Common myeloid progenitor, CD34-positive (primary cell): ENCODE data around the gene KCNMA1.
A peak's percentile ranks its signal among the peaks of the same experiment; 100 is the strongest.
"Not testable (repeated sequence)": the region's sequence is repeated elsewhere in the genome, so short reads cannot be mapped to it uniquely, and the experiment has no call there.

Experiments used
- CTCF ChIA-PET: fragments of 350-600 bp; sonication (Branson Sonifier 250); formaldehyde crosslinking; loops from one replicate; lab custom pipeline; 2021; ENCODE audit warnings: antibody characterized with exemption; lab: Charles Lee
- POLR2A ChIA-PET: fragments of 350-600 bp; sonication (Branson Sonifier 250); formaldehyde crosslinking; loops from one replicate; lab custom pipeline; 2021; ENCODE audit warnings: antibody characterized with exemption; lab: Charles Lee
- DNase-seq, 3 donors: peaks; one replicate each; pipeline versions ENCODE4 v3.0.0 to v3.0.0-alpha.2; 2013
- H3K27ac ChIP-seq, 2 experiments: 1 replicate in 1 of 2; 2 replicates in 1 of 2; pipeline ENCODE4 v1.7.0; 2013; ENCODE audit warnings: inconsistent platforms in 2 of 2, low read length in 2 of 2, mild to moderate bottlenecking in 2 of 2, low read depth in 1 of 2, moderate library complexity in 1 of 2; ENCODE audit not compliant: severe bottlenecking in 2 of 2, insufficient read depth in 1 of 2, poor library complexity in 1 of 2
- H3K27me3 ChIP-seq, 5 experiments: replicated peaks in 2 of 5; 1 replicate in 3 of 5; 2 replicates in 2 of 5; pipeline versions ENCODE4 v1.6.1 to v1.7.0; 2013; ENCODE audit warnings: low read length in 4 of 5, mild to moderate bottlenecking in 2 of 5, moderate library complexity in 2 of 5, inconsistent platforms in 1 of 5; ENCODE audit not compliant: insufficient read depth in 5 of 5, control insufficient read depth in 4 of 5
- H3K36me3 ChIP-seq, 4 experiments: 1 replicate in 2 of 4; 2 replicates in 2 of 4; pipeline versions ENCODE4 v1.6.1 to v1.7.0; 2013; ENCODE audit warnings: low read length in 3 of 4, control low read depth in 1 of 4, mild to moderate bottlenecking in 1 of 4; ENCODE audit not compliant: control insufficient read depth in 4 of 4, insufficient read depth in 4 of 4
- H3K4me1 ChIP-seq, 4 experiments: 1 replicate in 3 of 4; 2 replicates in 1 of 4; pipeline versions ENCODE4 v1.6.1 to v1.7.1; 2013; ENCODE audit warnings: low read length in 3 of 4, mild to moderate bottlenecking in 3 of 4, control low read depth in 1 of 4, inconsistent platforms in 1 of 4, moderate library complexity in 1 of 4; ENCODE audit not compliant: control insufficient read depth in 4 of 4, insufficient read depth in 4 of 4; ENCODE audit errors: control extremely low read depth in 1 of 4
- H3K4me3 ChIP-seq, 7 experiments: 1 replicate in 4 of 7; 2 replicates in 3 of 7; pipeline versions ENCODE4 v1.5.1 to v1.7.0; 2013; ENCODE audit warnings: mild to moderate bottlenecking in 7 of 7, low read length in 6 of 7, moderate library complexity in 6 of 7, inconsistent platforms in 2 of 7, low read depth in 2 of 7, control low read depth in 1 of 7; ENCODE audit not compliant: insufficient read depth in 4 of 7, control insufficient read depth in 1 of 7; ENCODE audit errors: extremely low read depth in 1 of 7
- H3K9me3 ChIP-seq, 5 experiments: 1 replicate in 4 of 5; 2 replicates in 1 of 5; pipeline versions ENCODE4 v1.6.1 to v1.7.1; 2013; ENCODE audit warnings: low read length in 4 of 5, mild to moderate bottlenecking in 2 of 5, inconsistent platforms in 1 of 5, low read depth in 1 of 5, moderate library complexity in 1 of 5; ENCODE audit not compliant: control insufficient read depth in 4 of 5, insufficient read depth in 2 of 5; ENCODE audit errors: control extremely low read depth in 1 of 5
- whole genome bisulfite sequencing: methylation state at CpG from one replicate; pipeline ENCODE4 v1.1.5; 2013; ENCODE audit not compliant: insufficient coverage; 5-methylcytosine and 5-hydroxymethylcytosine counted together

KCNMA1 gene

DNA sequence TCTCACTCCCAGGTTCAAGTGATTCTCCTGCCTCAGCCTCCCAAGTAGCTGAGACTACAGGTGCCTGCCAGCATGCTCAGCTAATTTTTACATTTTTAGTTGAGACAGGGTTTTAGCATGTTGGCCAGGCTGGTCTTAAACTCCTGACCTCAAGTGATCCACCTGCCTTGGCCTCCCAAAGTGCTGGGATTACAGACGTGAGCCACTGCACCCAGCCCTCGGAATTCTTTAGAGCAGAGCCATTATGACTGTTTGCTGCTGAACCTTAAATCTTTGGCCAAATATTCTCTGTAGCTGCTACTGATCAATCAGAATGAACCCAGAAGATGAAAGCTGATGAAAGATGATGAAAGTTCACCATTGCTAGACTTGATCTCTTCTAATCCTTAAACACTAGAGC lies 249.9 kb downstream of the KCNMA1 start:
- H3K27ac ChIP-seq, H3K4me1 ChIP-seq, H3K9me3 ChIP-seq, DNase-seq, H3K4me3 ChIP-seq, H3K36me3 ChIP-seq, POLR2A ChIA-PET: not testable (repeated sequence)
- peaks cover 2 to 43% (median 12%) of the 10 kb centered on the region in 5 experiments for H3K27me3 ChIP-seq
- CTCF ChIA-PET: interaction anchor here (0.9 to 1.8 kb wide), 3 partner anchors 19 to 257 kb away, joined by 3 to 4 read pairs (median 3); no protein-coding TSS in a partner anchor
- WGBS: 86% methylated on average over 2 of the region's 2 CpGs

- Histone ChIP-seq H3K27ac (no peak overlapping the region), H3K36me3 (no peaks in the 10 kb centered on the region), H3K4me1 (peaks cover 4 to 9% (median 7%) of the 10 kb centered on the region in 4 experiments), H3K9me3 (no peaks in the 10 kb centered on the region), H3K27me3 (peaks cover 2 to 44% (median 13%) of the 10 kb centered on the region in 5 experiments), H3K4me3 (no peak overlapping the region)
- no peak for DNase-seq
- CTCF ChIA-PET: interaction anchor here (0.9 to 1.8 kb wide), 3 partner anchors 20 to 257 kb away, joined by 3 to 4 read pairs (median 3); no protein-coding TSS in a partner anchor
- POLR2A ChIA-PET: no interaction called here
Measured at GRCh38 chr10:77387247-77387646, 250.4 kb downstream of the KCNMA1 start.

GRCh38 chr10:77386838-77387237 lies 250.8 kb downstream of the KCNMA1 start:
- WGBS: 0% methylated on average over 2 of the region's 5 CpGs
- ChIA-PET POLR2A (no interaction called here), CTCF (interaction anchor here (0.9 to 1.8 kb wide), 2 partner anchors 20 to 212 kb away, joined by 3 to 4 read pairs; no protein-coding TSS in a partner anchor)
- no peak overlapping the region for H3K27ac ChIP-seq
- H3K9me3 ChIP-seq: no peaks in the 10 kb centered on the region
- H3K36me3 ChIP-seq: no peaks in the 10 kb centered on the region
- peaks cover 2 to 48% (median 16%) of the 10 kb centered on the region in 5 experiments for H3K27me3 ChIP-seq
- peaks cover 4 to 9% (median 7%) of the 10 kb centered on the region in 4 experiments for H3K4me1 ChIP-seq
- peak; percentile 33 to 46 (median 45) for DNase-seq
- H3K4me3 ChIP-seq: no peak overlapping the region

DNA sequence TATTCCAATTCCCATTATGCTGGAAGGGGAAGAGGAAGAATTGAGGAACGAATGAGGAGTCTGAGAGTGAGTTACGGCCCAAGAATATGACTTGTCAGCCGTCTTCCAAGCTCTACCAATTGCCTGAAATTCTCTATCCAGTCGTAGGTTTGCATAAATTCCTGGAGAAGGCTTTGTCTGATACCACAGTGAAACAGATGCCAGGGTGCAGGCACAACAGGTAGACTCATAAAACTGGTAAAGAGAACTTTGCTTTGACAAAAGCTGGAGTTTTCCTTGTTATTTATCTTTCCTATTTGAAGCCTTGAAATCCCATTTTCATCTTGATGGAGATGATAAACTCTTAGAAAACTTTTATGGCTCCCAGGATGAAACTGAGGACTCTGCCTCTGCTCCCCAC lies 251.2 kb downstream of the KCNMA1 start:
- WGBS: 93% methylated on average over 3 of the region's 4 CpGs
- Histone ChIP-seq H3K4me3 (no peak overlapping the region), H3K9me3 (no peaks in the 10 kb centered on the region), H3K36me3 (no peaks in the 10 kb centered on the region), H3K4me1 (peaks cover 4 to 9% (median 7%) of the 10 kb centered on the region in 4 experiments), H3K27me3 (peaks cover 2 to 52% (median 15%) of the 10 kb centered on the region in 5 experiments), H3K27ac (no peak overlapping the region)
- ChIA-PET POLR2A (no interaction called here), CTCF (interaction anchor here (1.8 kb wide), 1 partner anchor 212 kb away, joined by 4 read pairs; no protein-coding TSS in a partner anchor)
- DNase-seq: no peak

GRCh38 chr10:77385315-77385714 lies 252.3 kb downstream of the KCNMA1 start:
- Histone ChIP-seq H3K4me1 (peaks cover 4 to 12% (median 11%) of the 10 kb centered on the region in 4 experiments), H3K27ac (no peak overlapping the region), H3K27me3 (peaks cover 2 to 53% (median 13%) of the 10 kb centered on the region in 5 experiments), H3K9me3 (no peaks in the 10 kb centered on the region), H3K36me3 (no peaks in the 10 kb centered on the region), H3K4me3 (no peak overlapping the region)
- no peak for DNase-seq
- ChIA-PET POLR2A (no interaction called here), CTCF (no interaction called here)
- WGBS: 100% methylated on average over 2 of the region's 2 CpGs

DNA sequence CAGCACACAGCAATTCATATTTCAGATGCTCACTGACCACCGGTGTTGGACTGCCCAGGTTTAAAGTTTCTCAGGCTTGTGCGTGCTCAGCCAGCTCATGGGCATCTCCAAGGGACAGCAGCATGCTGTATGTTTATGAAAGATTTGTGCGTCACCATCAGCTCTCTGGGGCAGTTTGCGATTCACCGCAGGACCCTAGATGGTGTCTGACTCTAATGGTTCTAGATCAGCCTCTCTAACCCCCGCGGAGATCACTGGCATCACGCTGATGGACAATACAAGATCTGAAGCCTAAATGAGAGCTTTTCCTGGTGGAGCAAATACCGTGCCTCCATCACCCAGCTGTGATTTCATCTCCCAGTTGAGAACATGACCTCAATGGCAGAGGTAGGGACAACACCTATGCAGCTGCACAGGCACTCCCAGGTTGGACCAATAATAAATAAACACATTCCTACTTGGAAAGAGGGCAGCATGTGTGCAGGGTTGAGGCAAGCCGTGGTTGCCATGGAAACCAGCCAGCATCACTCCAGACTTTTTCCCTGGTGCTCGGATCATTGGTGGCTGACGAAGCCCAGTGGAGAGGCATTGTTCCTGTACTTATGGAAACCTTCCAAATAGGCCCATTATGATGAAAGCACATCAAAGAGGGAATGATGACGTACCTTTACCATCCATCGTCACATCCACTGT lies 253.6 kb downstream of the KCNMA1 start:
- Histone ChIP-seq H3K4me3 (no peak overlapping the region), H3K9me3 (no peaks in the 10 kb centered on the region), H3K36me3 (no peaks in the 10 kb centered on the region), H3K4me1 (peaks cover 6 to 18% (median 15%) of the 10 kb centered on the region in 4 experiments), H3K27ac (no peak overlapping the region), H3K27me3 (peaks cover 2 to 48% (median 9%) of the 10 kb centered on the region in 5 experiments)
- DNase-seq: no peak
- POLR2A ChIA-PET: no interaction called here
- WGBS: 98% methylated on average over 13 of the region's 14 CpGs
- CTCF ChIA-PET: interaction anchor here (0.6 to 1.5 kb wide), 3 partner anchors 9 to 132 kb away, joined by 3 to 6 read pairs (median 3); no protein-coding TSS in a partner anchor

GRCh38 chr10:77381750-77382149 lies 255.9 kb downstream of the KCNMA1 start:
- peaks cover 7 to 57% (median 16%) of the 10 kb centered on the region in 5 experiments for H3K27me3 ChIP-seq
- no peaks in the 10 kb centered on the region for H3K36me3 ChIP-seq
- ChIA-PET CTCF (interaction anchor here (0.9 kb wide), 1 partner anchor 34 kb away, joined by 3 read pairs; no protein-coding TSS in a partner anchor), POLR2A (no interaction called here)
- peaks cover 6 to 15% (median 12%) of the 10 kb centered on the region in 4 experiments for H3K4me1 ChIP-seq
- no peak overlapping the region for H3K27ac ChIP-seq
- 95% methylated on average over 4 of the region's 4 CpGs for WGBS
- DNase-seq: no peak
- H3K4me3 ChIP-seq: no peak overlapping the region
- H3K9me3 ChIP-seq: no peaks in the 10 kb centered on the region
